ENCODE results near the gene XPR1. TPM values are rescaled to one million over a fixed set of nuclear protein-coding genes. Genes with fewer than 3 reads are reported as not detected.

XPR1 gene
- polyA plus RNA-seq, 1 donor (not counting 4 experiments of a cell fraction or from before 2014, with no cell fraction given) = 40.0 TPM

DNA sequence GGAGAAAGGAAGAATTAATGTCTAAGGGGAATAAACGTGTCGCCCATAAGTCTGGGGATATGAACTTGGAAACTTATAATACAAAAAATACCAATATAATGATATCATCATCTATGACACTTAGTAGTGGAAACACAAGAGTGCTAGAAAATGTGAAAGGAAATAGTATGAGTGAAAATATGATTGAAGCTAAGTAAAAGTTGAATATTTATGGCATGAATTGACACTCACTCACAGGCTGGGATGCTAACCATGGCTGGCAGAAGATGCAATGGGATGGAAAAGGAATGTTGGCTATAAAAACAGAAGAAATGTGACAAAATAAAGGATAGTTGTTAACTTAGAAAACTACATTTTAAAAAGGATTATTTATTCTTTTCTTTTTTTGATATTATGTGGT lies 120.1 kb downstream of the XPR1 start:
- Histone ChIP-seq H3K4me1 (ENCODE audit: control insufficient read depth, extremely low read depth, insufficient read depth, low read length) (no peaks in the 10 kb centered on the region), H3K4me2 (ENCODE audit: control insufficient read depth, extremely low read depth, insufficient read depth, low read depth, low read length) (no peak overlapping the region), H4K20me1 (ENCODE audit: control insufficient read depth, extremely low read depth, insufficient read depth, low read length) (no peaks in the 10 kb centered on the region), H2AFZ (ENCODE audit: control insufficient read depth, low read length) (no peak overlapping the region), H3K9ac (ENCODE audit: control insufficient read depth, extremely low read depth, insufficient read depth, low read length) (no peak overlapping the region), H3K27me3 (ENCODE audit: control insufficient read depth, extremely low read depth, insufficient read depth, low read length) (no peaks in the 10 kb centered on the region), H3K36me3 (ENCODE audit: control insufficient read depth in 2 of 2, extremely low read depth in 1 of 2, insufficient read depth in 2 of 2, low read length in 2 of 2) (no peaks in the 10 kb centered on the region), H3K27ac (ENCODE audit: control insufficient read depth, insufficient read depth, low read length) (no peak overlapping the region), H3K79me2 (ENCODE audit: control insufficient read depth, insufficient read depth, low read length) (no peaks in the 10 kb centered on the region), H3K9me3 (ENCODE audit: control insufficient read depth, low read depth, low read length) (no peaks in the 10 kb centered on the region), H3K9me1 (ENCODE audit: control insufficient read depth, extremely low read depth, insufficient read depth, low read length) (no peaks in the 10 kb centered on the region), H3K4me3 (ENCODE audit: control insufficient read depth in 2 of 3, extremely low read depth in 1 of 3, insufficient read depth in 2 of 3, low read depth in 1 of 3, low read length in 3 of 3) (no peak overlapping the region)
- dilution Hi-C loops (cut with MboI; ENCODE audit: extremely low pct_ligation_motif_present, low sequenced_read_pairs) = no loop called here
- DNase-seq (ENCODE audit: low read depth, low spot score) (no peak), FAIRE-seq (no peak)
- TF ChIP-seq EZH2 (IDR thresholded peaks at IDR 0.05; ENCODE audit: low read length) = no peak
- TF ChIP-seq, protein P1, sequence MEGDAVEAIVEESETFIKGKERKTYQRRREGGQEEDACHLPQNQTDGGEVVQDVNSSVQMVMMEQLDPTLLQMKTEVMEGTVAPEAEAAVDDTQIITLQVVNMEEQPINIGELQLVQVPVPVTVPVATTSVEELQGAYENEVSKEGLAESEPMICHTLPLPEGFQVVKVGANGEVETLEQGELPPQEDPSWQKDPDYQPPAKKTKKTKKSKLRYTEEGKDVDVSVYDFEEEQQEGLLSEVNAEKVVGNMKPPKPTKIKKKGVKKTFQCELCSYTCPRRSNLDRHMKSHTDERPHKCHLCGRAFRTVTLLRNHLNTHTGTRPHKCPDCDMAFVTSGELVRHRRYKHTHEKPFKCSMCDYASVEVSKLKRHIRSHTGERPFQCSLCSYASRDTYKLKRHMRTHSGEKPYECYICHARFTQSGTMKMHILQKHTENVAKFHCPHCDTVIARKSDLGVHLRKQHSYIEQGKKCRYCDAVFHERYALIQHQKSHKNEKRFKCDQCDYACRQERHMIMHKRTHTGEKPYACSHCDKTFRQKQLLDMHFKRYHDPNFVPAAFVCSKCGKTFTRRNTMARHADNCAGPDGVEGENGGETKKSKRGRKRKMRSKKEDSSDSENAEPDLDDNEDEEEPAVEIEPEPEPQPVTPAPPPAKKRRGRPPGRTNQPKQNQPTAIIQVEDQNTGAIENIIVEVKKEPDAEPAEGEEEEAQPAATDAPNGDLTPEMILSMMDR (optimal IDR thresholded peaks at IDR 0.05 in 1 of 3, IDR thresholded peaks at IDR 0.05 in 1 of 3, conservative IDR thresholded peaks at IDR 0.05 in 1 of 3; ENCODE audit: extremely low read depth in 1 of 3, insufficient read depth in 2 of 3, low read length in 3 of 3) = no peak

GRCh38 chr1:180754453-180754852 lies 122.6 kb downstream of the XPR1 start:
- TF ChIP-seq, protein P1 (optimal IDR thresholded peaks at IDR 0.05 in 1 of 3, IDR thresholded peaks at IDR 0.05 in 1 of 3, conservative IDR thresholded peaks at IDR 0.05 in 1 of 3; ENCODE audit: extremely low read depth in 1 of 3, insufficient read depth in 2 of 3, low read length in 3 of 3) = no peak
- no peak for TF ChIP-seq EZH2 (IDR thresholded peaks at IDR 0.05; ENCODE audit: low read length)
- Histone ChIP-seq H3K79me2 (ENCODE audit: control insufficient read depth, insufficient read depth, low read length) (no peaks in the 10 kb centered on the region), H4K20me1 (ENCODE audit: control insufficient read depth, extremely low read depth, insufficient read depth, low read length) (no peaks in the 10 kb centered on the region), H3K27me3 (ENCODE audit: control insufficient read depth, extremely low read depth, insufficient read depth, low read length) (no peaks in the 10 kb centered on the region), H3K4me2 (ENCODE audit: control insufficient read depth, extremely low read depth, insufficient read depth, low read depth, low read length) (no peak overlapping the region), H3K27ac (ENCODE audit: control insufficient read depth, insufficient read depth, low read length) (no peak overlapping the region), H3K4me1 (ENCODE audit: control insufficient read depth, extremely low read depth, insufficient read depth, low read length) (no peaks in the 10 kb centered on the region), H3K9me1 (ENCODE audit: control insufficient read depth, extremely low read depth, insufficient read depth, low read length) (no peaks in the 10 kb centered on the region), H2AFZ (ENCODE audit: control insufficient read depth, low read length) (no peak overlapping the region), H3K4me3 (ENCODE audit: control insufficient read depth in 2 of 3, extremely low read depth in 1 of 3, insufficient read depth in 2 of 3, low read depth in 1 of 3, low read length in 3 of 3) (no peak overlapping the region), H3K36me3 (ENCODE audit: control insufficient read depth in 2 of 2, extremely low read depth in 1 of 2, insufficient read depth in 2 of 2, low read length in 2 of 2) (no peaks in the 10 kb centered on the region), H3K9ac (ENCODE audit: control insufficient read depth, extremely low read depth, insufficient read depth, low read length) (no peak overlapping the region), H3K9me3 (ENCODE audit: control insufficient read depth, low read depth, low read length) (no peaks in the 10 kb centered on the region)
- dilution Hi-C loops (cut with MboI; ENCODE audit: extremely low pct_ligation_motif_present, low sequenced_read_pairs) = no loop called here
- no peak for DNase-seq (ENCODE audit: low read depth, low spot score)
- no peak for FAIRE-seq

Data from keratinocyte (primary cell).